MM.1S (cell line): ENCODE data around the gene ESPN.
A peak's percentile ranks its signal among the peaks of the same experiment; 100 is the strongest.

Source experiments
- DNase-seq: peaks from one replicate; pipeline ENCODE4 v3.0.0-alpha.2; 2015
- H2AFZ ChIP-seq: fragments of 300-600 bp; sonication (generic); 2 replicates; pipeline ENCODE4 v1.6.0; 2016; ENCODE audit warnings: antibody characterized with exemption, low read length
- H3F3A ChIP-seq: fragments of 300-600 bp; sonication (generic); 2 replicates; pipeline ENCODE4 v1.6.1; 2016; ENCODE audit warnings: mild to moderate bottlenecking, antibody characterized with exemption, low read length, moderate library complexity, mixed read lengths; ENCODE audit not compliant: insufficient read depth
- H3K27ac ChIP-seq: fragments of 300-600 bp; sonication (generic); 2 replicates; pipeline ENCODE4 v1.5.1; 2016; ENCODE audit warnings: mild to moderate bottlenecking, low read length
- H3K27me3 ChIP-seq: fragments of 300-600 bp; sonication (generic); replicated peaks from 2 replicates; pipeline ENCODE4 v1.6.0; 2016; ENCODE audit warnings: low read length; ENCODE audit not compliant: insufficient read depth
- H3K36me3 ChIP-seq: fragments of 300-600 bp; sonication (generic); replicated peaks from 2 replicates; pipeline ENCODE4 v1.6.1; 2016; ENCODE audit warnings: mild to moderate bottlenecking, low read length, mixed read lengths; ENCODE audit not compliant: insufficient read depth
- H3K4me1 ChIP-seq: fragments of 300-600 bp; sonication (generic); 2 replicates; pipeline ENCODE4 v1.6.1; 2016; ENCODE audit warnings: low read length, mixed read lengths
- H3K4me2 ChIP-seq: fragments of 300-600 bp; sonication (generic); 2 replicates; pipeline ENCODE4 v1.6.0; 2016; ENCODE audit warnings: low read depth, low read length
- H3K4me3 ChIP-seq: fragments of 300-600 bp; sonication (generic); 2 replicates; pipeline ENCODE4 v1.5.1; 2016; ENCODE audit warnings: low read length, mixed read lengths
- H3K79me2 ChIP-seq: fragments of 300-600 bp; sonication (generic); 2 replicates; pipeline ENCODE4 v1.6.1; 2016; ENCODE audit warnings: mixed run types, low read length, mixed read lengths
- H3K9ac ChIP-seq: fragments of 300-600 bp; sonication (generic); 2 replicates; pipeline ENCODE4 v1.6.1; 2016; ENCODE audit warnings: low read length, mixed read lengths
- H3K9me2 ChIP-seq: fragments of 300-600 bp; sonication (generic); replicated peaks from 2 replicates; pipeline ENCODE4 v1.6.1; 2016; ENCODE audit warnings: mild to moderate bottlenecking, low read length, mixed read lengths; ENCODE audit not compliant: insufficient read depth
- H3K9me3 ChIP-seq: fragments of 300-600 bp; sonication (generic); replicated peaks from 2 replicates; pipeline ENCODE4 v1.6.1; 2016; ENCODE audit warnings: mild to moderate bottlenecking, low read length, mixed read lengths; ENCODE audit not compliant: insufficient read depth
- H4K20me1 ChIP-seq: fragments of 300-600 bp; sonication (generic); 2 replicates; pipeline ENCODE4 v1.6.1; 2016; ENCODE audit warnings: mild to moderate bottlenecking, low read length, moderate library complexity, mixed read lengths; ENCODE audit not compliant: insufficient read depth
- EZH2 ChIP-seq: fragments of 300-600 bp; sonication (generic); optimal IDR thresholded peaks from 2 replicates; pipeline ENCODE3; 2017; ENCODE audit warnings: low read depth, mild to moderate bottlenecking, antibody characterized with exemption, low read length, mixed read lengths
- EZH2phosphoT487 ChIP-seq: fragments of 300-600 bp; sonication (generic); IDR thresholded peaks from 2 replicates; pipeline ENCODE4 v1.6.1; 2018; ENCODE audit warnings: antibody characterized with exemption, low read length
- TF ChIP-seq, protein P1 (sequence below): fragments of 300-600 bp; sonication (generic); IDR thresholded peaks from 2 replicates; pipeline ENCODE4 v1.5.1; 2016; ENCODE audit warnings: antibody characterized with exemption, low read length, mixed read lengths

The ESPN gene

DNA sequence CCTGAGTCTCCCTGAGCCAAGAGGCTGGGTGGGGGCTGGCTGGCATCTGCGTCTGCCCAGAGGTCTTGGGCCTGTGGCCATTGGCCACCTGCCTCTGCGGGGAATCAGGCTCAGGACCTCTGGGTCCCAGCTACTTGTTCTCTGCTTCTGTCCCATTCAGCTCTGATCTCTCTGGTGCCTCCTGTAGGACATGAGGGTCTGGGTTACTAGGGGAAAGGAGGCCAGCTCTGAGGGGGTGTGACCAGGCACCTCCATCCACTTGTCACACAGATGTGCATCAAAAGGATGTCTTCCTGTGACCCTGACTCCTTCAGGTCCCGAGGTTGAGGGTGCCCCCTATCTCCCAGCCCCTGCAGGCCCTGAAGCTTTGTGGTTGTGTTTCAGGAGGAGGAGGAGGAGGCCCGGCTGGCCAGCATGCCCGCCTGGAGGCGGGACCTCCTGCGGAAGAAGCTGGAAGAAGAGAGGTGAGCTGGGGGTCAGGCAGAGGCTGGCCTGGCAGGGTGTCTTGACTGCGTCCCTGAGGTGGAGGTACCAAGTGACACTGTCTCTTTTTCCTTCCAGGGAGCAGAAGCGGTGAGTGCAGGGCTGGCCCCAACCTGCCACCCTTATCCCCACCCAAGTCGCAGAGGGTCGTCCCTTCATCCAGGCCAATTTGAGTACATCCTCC, 32.4 kb downstream of the ESPN start:
- H2AFZ ChIP-seq, result no peak overlapping the region
- H3K9me3 ChIP-seq, result no peaks in the 10 kb centered on the region
- H3K27me3 ChIP-seq, result peaks cover 78% of the 10 kb centered on the region
- H3K4me2 ChIP-seq, result no peak overlapping the region
- H3K4me1 ChIP-seq, result no peaks in the 10 kb centered on the region
- no peak overlapping the region for H3K9ac ChIP-seq
- no peaks in the 10 kb centered on the region for H3K36me3 ChIP-seq
- H3K9me2 ChIP-seq, result no peaks in the 10 kb centered on the region
- no peaks in the 10 kb centered on the region for H3K79me2 ChIP-seq
- TF ChIP-seq, protein P1, sequence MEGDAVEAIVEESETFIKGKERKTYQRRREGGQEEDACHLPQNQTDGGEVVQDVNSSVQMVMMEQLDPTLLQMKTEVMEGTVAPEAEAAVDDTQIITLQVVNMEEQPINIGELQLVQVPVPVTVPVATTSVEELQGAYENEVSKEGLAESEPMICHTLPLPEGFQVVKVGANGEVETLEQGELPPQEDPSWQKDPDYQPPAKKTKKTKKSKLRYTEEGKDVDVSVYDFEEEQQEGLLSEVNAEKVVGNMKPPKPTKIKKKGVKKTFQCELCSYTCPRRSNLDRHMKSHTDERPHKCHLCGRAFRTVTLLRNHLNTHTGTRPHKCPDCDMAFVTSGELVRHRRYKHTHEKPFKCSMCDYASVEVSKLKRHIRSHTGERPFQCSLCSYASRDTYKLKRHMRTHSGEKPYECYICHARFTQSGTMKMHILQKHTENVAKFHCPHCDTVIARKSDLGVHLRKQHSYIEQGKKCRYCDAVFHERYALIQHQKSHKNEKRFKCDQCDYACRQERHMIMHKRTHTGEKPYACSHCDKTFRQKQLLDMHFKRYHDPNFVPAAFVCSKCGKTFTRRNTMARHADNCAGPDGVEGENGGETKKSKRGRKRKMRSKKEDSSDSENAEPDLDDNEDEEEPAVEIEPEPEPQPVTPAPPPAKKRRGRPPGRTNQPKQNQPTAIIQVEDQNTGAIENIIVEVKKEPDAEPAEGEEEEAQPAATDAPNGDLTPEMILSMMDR, result no peak
- TF ChIP-seq EZH2phosphoT487, result no peak
- H3K4me3 ChIP-seq, result no peak overlapping the region
- no peak overlapping the region for H3K27ac ChIP-seq
- no peaks in the 10 kb centered on the region for H4K20me1 ChIP-seq
- no peak for DNase-seq
- no peaks in the 10 kb centered on the region for H3F3A ChIP-seq

DNA sequence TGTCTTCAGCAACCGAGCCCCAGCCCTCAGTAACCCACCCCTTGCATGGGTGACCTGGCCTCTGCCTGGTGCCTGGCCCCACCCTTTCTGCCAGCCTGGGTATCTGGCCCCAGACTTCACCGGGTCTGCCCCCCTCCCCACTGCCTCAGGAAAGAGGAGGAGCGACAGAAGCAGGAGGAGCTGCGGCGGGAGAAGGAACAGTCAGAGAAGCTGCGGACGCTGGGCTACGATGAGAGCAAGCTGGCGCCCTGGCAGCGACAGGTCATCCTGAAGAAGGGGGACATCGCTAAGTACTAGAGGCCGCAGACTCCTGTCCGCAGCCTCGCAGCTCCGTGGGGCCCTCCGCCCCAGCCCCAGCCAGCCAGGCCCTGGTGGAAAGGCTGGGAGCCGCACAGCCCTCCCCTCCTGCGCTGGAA, 35.3 kb downstream of the ESPN start:
- Histone ChIP-seq H3K79me2 (no peaks in the 10 kb centered on the region), H4K20me1 (no peaks in the 10 kb centered on the region), H3K27ac (no peak overlapping the region), H3K9ac (no peak overlapping the region), H2AFZ (no peak overlapping the region), H3K27me3 (peaks cover 81% of the 10 kb centered on the region), H3K4me1 (no peaks in the 10 kb centered on the region), H3K36me3 (no peaks in the 10 kb centered on the region), H3K4me3 (peak overlapping the region; percentile 33; the same call in 1 of the 2 replicates), H3K9me2 (no peaks in the 10 kb centered on the region), H3K9me3 (no peaks in the 10 kb centered on the region), H3K4me2 (peak overlapping the region; percentile 67), H3F3A (no peaks in the 10 kb centered on the region)
- TF ChIP-seq EZH2 (no peak), EZH2phosphoT487 (no peak)
- TF ChIP-seq, protein P1, result no peak
- DNase-seq, result no peak

- DNase-seq, result no peak
- Histone ChIP-seq H3K9ac (no peak overlapping the region), H3K4me3 (peak overlapping the region; percentile 33; the same call in 1 of the 2 replicates), H4K20me1 (no peaks in the 10 kb centered on the region), H3K36me3 (no peaks in the 10 kb centered on the region), H3K4me2 (peak overlapping the region; percentile 67), H3K27me3 (peaks cover 85% of the 10 kb centered on the region), H2AFZ (no peak overlapping the region), H3F3A (no peaks in the 10 kb centered on the region), H3K4me1 (no peaks in the 10 kb centered on the region), H3K9me3 (no peaks in the 10 kb centered on the region), H3K79me2 (no peaks in the 10 kb centered on the region), H3K9me2 (no peaks in the 10 kb centered on the region), H3K27ac (no peak overlapping the region)
- TF ChIP-seq EZH2phosphoT487 (no peak), EZH2 (no peak)
- TF ChIP-seq, protein P1, result no peak
These were observed 35.9 kb downstream of the ESPN start for GRCh38 chr1:6460301-6461050.
